H1 (cell line): ENCODE results near the gene USP24. TPM values are rescaled to one million over a fixed set of nuclear protein-coding genes. Genes with fewer than 3 reads are reported as not detected.

Experiments
- CTCF ChIA-PET: fragments of 300-600 bp; sonication (Branson Sonifier 250); formaldehyde crosslinking; loops from one replicate; lab custom pipeline; 2021; ENCODE audit not compliant: partially characterized antibody; lab: Charles Lee
- POLR2A ChIA-PET: fragments of 300-600 bp; sonication (Branson Sonifier 250); formaldehyde crosslinking; loops from one replicate; lab custom pipeline; 2021; ENCODE audit warnings: inconsistent platforms; ENCODE audit not compliant: partially characterized antibody; lab: Charles Lee
- DNase-seq, 2 experiments: peaks; one replicate each; pipeline versions ENCODE4 v3.0.0 to v3.0.0-alpha.2; 2010 to 2022; ENCODE audit warnings: low spot score in 2 of 2, low read depth in 1 of 2, mixed read lengths in 1 of 2
- FAIRE-seq: peaks from 2 replicates; lab custom pipeline; 2011; peaks lifted over from hg19 to GRCh38; lab: Jason Lieb, UNC
- H2AFZ ChIP-seq: 2 replicates; pipeline ENCODE4 v1.8.1; 2012; ENCODE audit warnings: low read length, inconsistent platforms
- H2AK5ac ChIP-seq: 2 replicates; pipeline ENCODE4 v1.6.1; 2013; ENCODE audit warnings: low read depth, low read length
- H2BK120ac ChIP-seq: replicated peaks from 2 replicates; pipeline ENCODE3; 2013; ENCODE audit warnings: low read depth, low read length, inconsistent platforms
- H2BK12ac ChIP-seq: 2 replicates; pipeline ENCODE4 v1.6.1; 2013; ENCODE audit warnings: low read depth, low read length
- H2BK15ac ChIP-seq: 2 replicates; pipeline ENCODE4 v1.6.1; 2013; ENCODE audit warnings: low read length
- H2BK20ac ChIP-seq: 2 replicates; pipeline ENCODE4 v1.6.1; 2013; ENCODE audit warnings: low read length
- H2BK5ac ChIP-seq: 2 replicates; pipeline ENCODE4 v1.6.1; 2013; ENCODE audit warnings: low read depth, low read length
- H3K14ac ChIP-seq: 2 replicates; pipeline ENCODE4 v1.6.1; 2013; ENCODE audit warnings: inconsistent platforms; ENCODE audit not compliant: insufficient read length
- H3K18ac ChIP-seq: 2 replicates; pipeline ENCODE4 v1.6.1; 2013; ENCODE audit warnings: low read length; ENCODE audit errors: extremely low read depth
- H3K23ac ChIP-seq: 2 replicates; pipeline ENCODE4 v1.6.1; 2013; ENCODE audit warnings: inconsistent platforms; ENCODE audit not compliant: insufficient read length
- H3K23me2 ChIP-seq: 2 replicates; pipeline ENCODE4 v1.6.1; 2013; ENCODE audit warnings: low read depth, low read length
- H3K27ac ChIP-seq: 2 replicates; pipeline ENCODE4 v1.6.1; 2011; ENCODE audit warnings: low read depth, low read length, inconsistent platforms
- H3K27me3 ChIP-seq, 4 experiments: replicated peaks in 1 of 4; 1 replicate in 1 of 4; 2 replicates in 3 of 4; pipeline versions ENCODE4 v1.6.1 to v1.8.1; 2011 to 2013; ENCODE audit warnings: low read length in 3 of 4, mild to moderate bottlenecking in 3 of 4, inconsistent platforms in 2 of 4, mixed read lengths in 2 of 4, moderate library complexity in 1 of 4; ENCODE audit not compliant: control insufficient read depth in 3 of 4, insufficient read depth in 3 of 4; ENCODE audit errors: extremely low read depth in 1 of 4
- H3K36me3 ChIP-seq, 4 experiments: 2 replicates each; pipeline versions ENCODE4 v1.6.1 to v1.8.1; 2011 to 2013; ENCODE audit warnings: mild to moderate bottlenecking in 4 of 4, low read length in 3 of 4, moderate library complexity in 2 of 4, control low read depth in 1 of 4, inconsistent platforms in 1 of 4; ENCODE audit not compliant: insufficient read depth in 4 of 4, control insufficient read depth in 2 of 4
- H3K4ac ChIP-seq: replicated peaks from 2 replicates; pipeline ENCODE3; 2013; ENCODE audit warnings: low read length, low read depth, mixed read lengths, inconsistent platforms; ENCODE audit not compliant: insufficient read length
- H3K4me1 ChIP-seq, 4 experiments: replicated peaks in 1 of 4; 1 replicate in 1 of 4; 2 replicates in 3 of 4; pipeline versions ENCODE4 v1.6.1 to v1.8.1; 2011 to 2013; ENCODE audit warnings: low read length in 3 of 4, inconsistent platforms in 2 of 4, mixed read lengths in 1 of 4; ENCODE audit not compliant: insufficient read depth in 4 of 4, control insufficient read depth in 3 of 4
- H3K4me2 ChIP-seq, 2 experiments: 2 replicates each; pipeline versions ENCODE4 v1.6.1 to v1.8.1; 2011 to 2013; ENCODE audit warnings: low read depth in 2 of 2, low read length in 2 of 2, control low read depth in 1 of 2, inconsistent platforms in 1 of 2, mild to moderate bottlenecking in 1 of 2; ENCODE audit not compliant: insufficient read depth in 1 of 2
- H3K4me3 ChIP-seq, 4 experiments: fragments of 200-600, 300-600 bp in 1 of 4; sonication (generic), shearing (Covaris generic), sonication (Bioruptor Twin) in 1 of 4; 2 replicates each; pipeline versions ENCODE4 v1.5.1 to v1.8.1; 2011 to 2016; ENCODE audit warnings: low read length in 4 of 4, low read depth in 3 of 4, control low read depth in 2 of 4, inconsistent platforms in 2 of 4, mild to moderate bottlenecking in 2 of 4, mixed read lengths in 1 of 4, moderate library complexity in 1 of 4; ENCODE audit not compliant: insufficient read depth in 2 of 4; ENCODE audit errors: extremely low read depth in 1 of 4
- H3K56ac ChIP-seq: replicated peaks from 2 replicates; pipeline ENCODE3; 2013; ENCODE audit warnings: low read depth, mild to moderate bottlenecking, mixed read lengths, low read length, inconsistent platforms; ENCODE audit not compliant: insufficient read length
- H3K79me1 ChIP-seq: 2 replicates; pipeline ENCODE4 v1.6.1; 2013; ENCODE audit warnings: low read depth, low read length, control low read depth
- H3K79me2 ChIP-seq, 2 experiments: 2 replicates each; pipeline versions ENCODE4 v1.6.1 to v1.8.1; 2012 to 2013; ENCODE audit warnings: low read length in 2 of 2, mild to moderate bottlenecking in 2 of 2, inconsistent platforms in 1 of 2; ENCODE audit not compliant: insufficient read depth in 2 of 2, control insufficient read depth in 1 of 2
- H3K9ac ChIP-seq, 4 experiments: replicated peaks in 1 of 4; 1 replicate in 1 of 4; 2 replicates in 3 of 4; pipeline versions ENCODE4 v1.6.1 to v1.8.1; 2011 to 2013; ENCODE audit warnings: low read depth in 3 of 4, low read length in 3 of 4, control low read depth in 2 of 4, mild to moderate bottlenecking in 2 of 4, moderate library complexity in 2 of 4, inconsistent platforms in 1 of 4; ENCODE audit errors: extremely low read depth in 1 of 4
- H3K9me3 ChIP-seq, 2 experiments: 2 replicates each; pipeline versions ENCODE4 v1.6.1 to v1.8.1; 2012 to 2013; ENCODE audit warnings: mild to moderate bottlenecking in 2 of 2, moderate library complexity in 2 of 2, control low read depth in 1 of 2, inconsistent platforms in 1 of 2, low read depth in 1 of 2, low read length in 1 of 2, mixed read lengths in 1 of 2; ENCODE audit not compliant: insufficient read depth in 2 of 2
- H4K20me1 ChIP-seq, 2 experiments: replicated peaks in 1 of 2; 2 replicates each; pipeline versions ENCODE3 to v1.8.1; 2011 to 2013; ENCODE audit warnings: inconsistent platforms in 2 of 2, low read length in 2 of 2, mild to moderate bottlenecking in 1 of 2; ENCODE audit not compliant: insufficient read depth in 2 of 2, control insufficient read depth in 1 of 2
- H4K5ac ChIP-seq: 2 replicates; pipeline ENCODE4 v1.6.1; 2013; ENCODE audit warnings: low read length, low read depth, mixed read lengths, inconsistent platforms; ENCODE audit not compliant: insufficient read length
- H4K8ac ChIP-seq: 2 replicates; pipeline ENCODE4 v1.8.0; 2013; ENCODE audit warnings: mild to moderate bottlenecking, moderate library complexity, low read length, inconsistent platforms; ENCODE audit not compliant: insufficient read depth; ENCODE audit errors: extremely low read depth
- H4K91ac ChIP-seq: replicated peaks from 2 replicates; pipeline ENCODE3; 2013; ENCODE audit warnings: low read length, mixed read lengths, inconsistent platforms; ENCODE audit not compliant: insufficient read length
- CTCF ChIP-seq, 3 experiments: IDR thresholded peaks; 1 replicate in 2 of 3; 2 replicates in 1 of 3; pipeline versions ENCODE4 v1.5.1 to v1.6.1; 2011; ENCODE audit warnings: low read length in 3 of 3, mild to moderate bottlenecking in 3 of 3, inconsistent platforms in 2 of 3, low read depth in 1 of 3, moderate library complexity in 1 of 3; ENCODE audit not compliant: insufficient read depth in 1 of 3; ENCODE audit errors: control extremely low read depth in 1 of 3
- EGR1 ChIP-seq: IDR thresholded peaks from 2 replicates; pipeline ENCODE4 v1.6.1; 2011; ENCODE audit warnings: low read depth, low read length, borderline replicate concordance
- MAFK ChIP-seq: IDR thresholded peaks from 2 replicates; pipeline ENCODE4 v1.6.1; 2012; ENCODE audit warnings: low read depth, mild to moderate bottlenecking, improper control_type of control experiment, low read length
- NANOG ChIP-seq: IDR thresholded peaks from 2 replicates; pipeline ENCODE4 v1.6.1; 2011; ENCODE audit warnings: low read length, low read depth, mild to moderate bottlenecking, inconsistent platforms; ENCODE audit not compliant: insufficient read depth, poor library complexity, severe bottlenecking
- SIRT6 ChIP-seq: IDR thresholded peaks from one replicate; pipeline ENCODE4 v1.7.1; 2012; ENCODE audit warnings: low read length, inconsistent platforms
- TCF12 ChIP-seq: IDR thresholded peaks from 2 replicates; pipeline ENCODE4 v1.6.1; 2011; ENCODE audit warnings: low read depth, mild to moderate bottlenecking, low read length
- WGBS, 2 experiments: shearing (Covaris generic) in 1 of 2; methylation state at CpG; one replicate each; pipeline versions ENCODE4 v1.1.6 to v1.1.7; 2013 to 2015; ENCODE audit warnings: low lambda C conversion rate in 2 of 2, mixed read lengths in 2 of 2, inconsistent platforms in 1 of 2, low coverage in 1 of 2, missing lambda C conversion rate in 1 of 2; ENCODE audit not compliant: insufficient replicate concordance in 2 of 2, insufficient coverage in 1 of 2, insufficient read length in 1 of 2; ENCODE audit errors: extremely low coverage in 1 of 2, missing lambda C conversion rate in 1 of 2; 5-methylcytosine and 5-hydroxymethylcytosine counted together
- polyA plus RNA-seq, 7 experiments: library from polyadenylated mRNA; depleted of rRNA in 3 of 7; stranded (reverse) in 5 of 7; unstranded in 2 of 7; fragments of >200 nt in 5 of 7; fragments of 200-250 nt in 2 of 7; gene quantifications; 1 replicate in 5 of 7; 2 replicates in 1 of 7; 4 replicates in 1 of 7; pipeline versions ENCODE4 v1.2.1 to v1.2.3, GENCODE V29; 2011 to 2013; ENCODE audit warnings: missing spikeins in 2 of 7, mixed read lengths in 2 of 7
- total RNA-seq: library from RNA; stranded (reverse); fragmentation: NEBNext Ultra II Directional; extraction: Animal tissue kit (Norgen Biotek cat#: 25700); gene quantifications from 2 replicates; pipeline ENCODE4 v1.2.1, GENCODE V29; 2021

Gene USP24
- total and polyA plus RNA-seq, 2 of the 8 experiments (the other 6 are each of a cell fraction or from before 2014, with no cell fraction given), result 11.1 to 34.6 TPM

DNA sequence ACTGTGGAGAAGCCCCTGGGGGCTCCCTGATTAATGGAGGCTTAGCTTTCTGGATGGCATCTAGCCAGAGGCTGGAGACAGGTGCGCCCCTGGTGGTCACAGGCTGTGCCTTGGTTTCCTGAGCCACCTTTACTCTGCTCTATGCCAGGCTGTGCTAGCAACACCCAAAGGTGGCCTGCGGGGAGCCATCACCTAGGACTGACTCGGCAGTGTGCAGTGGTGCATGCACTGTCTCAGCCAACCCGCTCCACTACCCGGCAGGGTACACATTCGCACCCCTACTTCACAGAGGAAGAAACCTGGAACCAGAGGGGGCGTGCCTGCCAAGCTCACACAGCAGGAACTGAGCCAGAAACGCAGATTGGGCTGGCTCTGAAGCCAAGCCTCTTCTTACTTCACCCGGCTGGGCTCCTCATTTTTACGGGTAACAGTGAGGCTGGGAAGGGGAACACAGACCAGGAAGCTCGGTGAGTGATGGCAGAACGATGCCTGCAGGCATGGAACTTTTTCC lies 151.0 kb downstream of the USP24 start:
- no peak overlapping the region; the same call in 1 of the 2 replicates for H4K8ac ChIP-seq
- no peak overlapping the region for H3K9ac ChIP-seq
- H2AFZ ChIP-seq, result no peak overlapping the region
- H3K56ac ChIP-seq, result no peak overlapping the region
- H3K9me3 ChIP-seq, result no peaks in the 10 kb centered on the region
- no peak overlapping the region for H2AK5ac ChIP-seq
- no peaks in the 10 kb centered on the region for H3K79me2 ChIP-seq
- no peak overlapping the region for H4K91ac ChIP-seq
- H2BK20ac ChIP-seq, result no peak overlapping the region
- DNase-seq (no peak), FAIRE-seq (no peak)
- CTCF ChIA-PET, result interaction anchor here (0.6 to 2.0 kb wide), 12 partner anchors 10 to 179 kb away, joined by 3 to 11 read pairs (median 4); no protein-coding TSS in a partner anchor
- H3K36me3 ChIP-seq, result peaks cover 0 to 19% (median 9%) of the 10 kb centered on the region in 4 experiments; a peak in 7 of 8 replicates
- peaks cover 2% of the 10 kb centered on the region; the same call in 1 of the 2 replicates for H3K79me1 ChIP-seq
- H3K23ac ChIP-seq, result no peak overlapping the region
- 82% methylated on average over 12 of the region's 12 CpGs; no CpG with 5 or more reads in 1 of the 2 experiments for WGBS, 2 experiments
- H3K4me1 ChIP-seq, result no peaks in the 10 kb centered on the region
- no peak overlapping the region for H2BK12ac ChIP-seq
- no peak overlapping the region for H3K27ac ChIP-seq
- H4K5ac ChIP-seq, result no peak overlapping the region
- no peak overlapping the region for H3K4me2 ChIP-seq
- no peaks in the 10 kb centered on the region for H3K27me3 ChIP-seq
- H2BK120ac ChIP-seq, result no peak overlapping the region
- H2BK15ac ChIP-seq, result no peak overlapping the region
- H2BK5ac ChIP-seq, result no peak overlapping the region
- no peak overlapping the region for H3K4me3 ChIP-seq
- no peak overlapping the region for H3K4ac ChIP-seq
- H4K20me1 ChIP-seq, result peaks cover 1 to 19% of the 10 kb centered on the region in 2 experiments
- no peaks in the 10 kb centered on the region for H3K23me2 ChIP-seq
- no peak overlapping the region for H3K18ac ChIP-seq
- TF ChIP-seq SIRT6 (no peak), CTCF (IDR thresholded peaks at IDR 0.05; ENCODE audit: control extremely low read depth in 1 of 3, insufficient read depth in 1 of 3, low read depth in 1 of 3, low read length in 3 of 3) (peak in 1 of 3 experiments; percentile 52; a peak in 2 of 4 replicates), NANOG (no peak), MAFK (no peak), TCF12 (no peak), EGR1 (no peak)
- TF ChIP-seq, all 59 proteins: peak for 1
- no peak overlapping the region for H3K14ac ChIP-seq
- POLR2A ChIA-PET, result no interaction called here
